B cell (primary cell): ENCODE measurements around the gene GFI1. TPM values are rescaled to one million over a fixed set of nuclear protein-coding genes. Genes with fewer than 3 reads are reported as not detected.

ENCODE experiments used
- ATAC-seq: fragments of 200-7000 bp; cut with Tn5 transposase; one replicate; pipeline ENCODE4 v1.10.0; 2021; ENCODE audit warnings: low read depth, mild to moderate bottlenecking, moderate number of reproducible peaks, moderate library complexity
- CTCF ChIA-PET: fragments of 350-600 bp; sonication (Branson Sonifier 250); formaldehyde crosslinking; loops from one replicate; lab custom pipeline; 2021; ENCODE audit warnings: antibody characterized with exemption, inconsistent platforms; lab: Charles Lee
- POLR2A ChIA-PET: fragments of 350-600 bp; sonication (Branson Sonifier 250); formaldehyde crosslinking; loops from one replicate; lab custom pipeline; 2021; ENCODE audit warnings: antibody characterized with exemption; lab: Charles Lee
- DNase-seq: peaks from one replicate; pipeline ENCODE4 v3.0.0; 2013
- H2AFZ ChIP-seq: 2 replicates; pipeline ENCODE4 v1.6.1; 2012; ENCODE audit warnings: mild to moderate bottlenecking, low read depth, low read length; ENCODE audit not compliant: insufficient read depth, poor library complexity, severe bottlenecking
- H3K27ac ChIP-seq, 2 donors: 1 replicate in 1 of 2; 2 replicates in 1 of 2; pipeline ENCODE4 v1.5.1; 2012 to 2013; ENCODE audit warnings: low read length in 2 of 2, mild to moderate bottlenecking in 2 of 2, moderate library complexity in 1 of 2
- H3K27me3 ChIP-seq, 4 experiments: fragments of 200-600 bp in 1 of 4; sonication (generic) in 1 of 4; replicated peaks in 1 of 4; 1 replicate in 2 of 4; 2 replicates in 2 of 4; pipeline versions ENCODE4 v1.6.1 to v1.7.0; 2013 to 2016; ENCODE audit warnings: low read length in 3 of 4, mild to moderate bottlenecking in 2 of 4, mixed read lengths in 1 of 4, moderate library complexity in 1 of 4; ENCODE audit not compliant: insufficient read depth in 4 of 4, control insufficient read depth in 3 of 4; ENCODE audit errors: control extremely low read depth in 1 of 4
- H3K36me3 ChIP-seq, 2 experiments: replicated peaks in 1 of 2; 1 replicate in 1 of 2; 2 replicates in 1 of 2; pipeline versions ENCODE4 v1.6.1 to v1.7.1; 2013; ENCODE audit warnings: low read length in 1 of 2; ENCODE audit not compliant: insufficient read depth in 2 of 2, control insufficient read depth in 1 of 2; ENCODE audit errors: control extremely low read depth in 1 of 2, extremely low read depth in 1 of 2
- H3K4me1 ChIP-seq, 2 donors: fragments of 200-600 bp in 1 of 2; sonication (generic) in 1 of 2; 1 replicate in 1 of 2; 2 replicates in 1 of 2; pipeline versions ENCODE4 v1.5.1 to v1.6.1; 2013 to 2017; ENCODE audit warnings: low read length in 2 of 2; ENCODE audit not compliant: control insufficient read depth in 2 of 2, insufficient read depth in 2 of 2
- H3K4me2 ChIP-seq: replicated peaks from 2 replicates; pipeline ENCODE3; 2012; ENCODE audit warnings: mild to moderate bottlenecking, low read depth, low read length; ENCODE audit not compliant: poor library complexity, severe bottlenecking
- H3K4me3 ChIP-seq, 5 experiments: fragments of 200-600 bp in 1 of 5; sonication (generic) in 1 of 5; 1 replicate in 3 of 5; 2 replicates in 2 of 5; pipeline versions ENCODE4 v1.5.1 to v1.7.0; 2011 to 2016; ENCODE audit warnings: low read length in 4 of 5, mild to moderate bottlenecking in 4 of 5, low read depth in 2 of 5, control low read depth in 1 of 5, moderate library complexity in 1 of 5; ENCODE audit not compliant: insufficient read depth in 1 of 5; ENCODE audit errors: control extremely low read depth in 1 of 5, extremely low read depth in 1 of 5
- H3K79me2 ChIP-seq: fragments of 200-600 bp; sonication (generic); one replicate; pipeline ENCODE4 v1.6.0; 2016; ENCODE audit warnings: low read length; ENCODE audit not compliant: control insufficient read depth, insufficient read depth
- H3K9ac ChIP-seq: fragments of 200-600 bp; sonication (generic); 2 replicates; pipeline ENCODE4 v1.6.1; 2017; ENCODE audit warnings: mild to moderate bottlenecking, low read length, moderate library complexity
- H3K9me3 ChIP-seq, 3 donors: one replicate each; pipeline versions ENCODE4 v1.6.1 to v1.7.1; 2013; ENCODE audit warnings: low read length in 2 of 3; ENCODE audit not compliant: control insufficient read depth in 2 of 3, insufficient read depth in 1 of 3; ENCODE audit errors: control extremely low read depth in 1 of 3
- H4K20me1 ChIP-seq: 2 replicates; pipeline ENCODE4 v1.6.0; 2012; ENCODE audit warnings: mild to moderate bottlenecking, low read length; ENCODE audit not compliant: insufficient read depth, control insufficient read depth, poor library complexity, severe bottlenecking
- H3K27ac Mint-ChIP-seq: one replicate; pipeline ENCODE4 v1.8.0; 2021; ENCODE audit warnings: mixed read lengths
- H3K27me3 Mint-ChIP-seq: one replicate; pipeline ENCODE4 v1.8.0; 2021; ENCODE audit warnings: mixed read lengths
- H3K4me1 Mint-ChIP-seq: one replicate; pipeline ENCODE4 v1.8.0; 2021; ENCODE audit warnings: mixed read lengths
- H3K4me3 Mint-ChIP-seq: one replicate; pipeline ENCODE4 v1.8.0; 2021; ENCODE audit warnings: mixed read lengths
- H3K9me3 Mint-ChIP-seq: one replicate; pipeline ENCODE4 v1.8.0; 2022; ENCODE audit warnings: mixed read lengths; ENCODE audit not compliant: insufficient read depth
- CTCF ChIP-seq: fragments of 200-600 bp; IDR thresholded peaks from one replicate; pipeline ENCODE4 v1.8.0; 2022; ENCODE audit warnings: antibody characterized with exemption, mild to moderate bottlenecking
- EZH2 ChIP-seq: IDR thresholded peaks from 2 replicates; pipeline ENCODE4 v1.6.1; 2012; ENCODE audit warnings: borderline replicate concordance, low read depth, mild to moderate bottlenecking, moderate library complexity, low read length; ENCODE audit not compliant: insufficient read depth, poor library complexity, severe bottlenecking
- WGBS: methylation state at CpG from one replicate; pipeline ENCODE4 v1.1.5; 2013; ENCODE audit warnings: missing lambda C conversion rate; ENCODE audit not compliant: insufficient coverage; 5-methylcytosine and 5-hydroxymethylcytosine counted together
- intact Hi-C: fragments of 100-400 bp; cut with micrococcal nuclease; formaldehyde crosslinking; loops from one replicate; pipeline ENCODE4 v1.10.0; 2022
- polyA plus RNA-seq: library from polyadenylated mRNA; depleted of rRNA; stranded (reverse); fragments of >200 nt; gene quantifications from 2 replicates; pipeline ENCODE4 v1.2.3, GENCODE V29; 2012
- total RNA-seq, 2 donors: library from RNA; stranded (reverse); fragments of 120-200 nt in 1 of 2; gene quantifications; 1 replicate in 1 of 2; 2 replicates in 1 of 2; pipeline versions ENCODE4 v1.2.3 to v1.2.4, GENCODE V29; 2013 to 2022

GFI1 gene
- total and polyA plus RNA-seq, 2 donors (not counting 1 experiment from before 2014, with no cell fraction given), result 0.76 to 1.2 TPM

- intact Hi-C loops, result no loop called here
Observed at GRCh38 chr1:92461364-92462097, 25.2 kb downstream of the GFI1 start.

More at GRCh38 chr1:92461364-92462097, 25.2 kb downstream of the GFI1 start:
- no peak overlapping the region for H3K27ac Mint-ChIP-seq
- Histone ChIP-seq H3K9ac (no peak overlapping the region), H4K20me1 (no peaks in the 10 kb centered on the region), H3K9me3 (no peaks in the 10 kb centered on the region), H2AFZ (no peak overlapping the region), H3K27ac (no peak overlapping the region), H3K4me1 (peaks cover 0 to 11% of the 10 kb centered on the region in 2 donors), H3K4me2 (no peak overlapping the region), H3K27me3 (no peaks in the 10 kb centered on the region), H3K4me3 (no peak overlapping the region), H3K36me3 (no peaks in the 10 kb centered on the region), H3K79me2 (no peaks in the 10 kb centered on the region)
- H3K4me1 Mint-ChIP-seq, result peaks cover 24% of the 10 kb centered on the region
- no peaks in the 10 kb centered on the region for H3K9me3 Mint-ChIP-seq
- POLR2A ChIA-PET, result no interaction called here
- H3K27me3 Mint-ChIP-seq, result peaks cover 7% of the 10 kb centered on the region
- ATAC-seq (peak; percentile 43), DNase-seq (peak; percentile 22)
- H3K4me3 Mint-ChIP-seq, result no peak overlapping the region
- TF ChIP-seq CTCF (no peak), EZH2 (no peak)
- no CpG with 5 or more reads among the region's 5 CpGs for WGBS
- CTCF ChIA-PET, result no interaction called here
